Nephron (organoid): ENCODE data around the gene MACROD2.

Experiments used
- H3K27ac Mint-ChIP-seq, 3 experiments: 2 replicates each; pipeline ENCODE4 v1.8.0; 2020; ENCODE audit warnings: mixed read lengths in 3 of 3, mild to moderate bottlenecking in 2 of 3, moderate library complexity in 1 of 3
- H3K27me3 Mint-ChIP-seq: 2 replicates; pipeline ENCODE4 v1.8.0; 2021; ENCODE audit warnings: low read depth, mild to moderate bottlenecking, moderate library complexity, mixed read lengths
- H3K36me3 Mint-ChIP-seq: 2 replicates; pipeline ENCODE4 v1.8.0; 2020; ENCODE audit warnings: low read depth, mixed read lengths
- H3K4me1 Mint-ChIP-seq: 2 replicates; pipeline ENCODE4 v1.8.0; 2020; ENCODE audit warnings: mixed read lengths
- H3K4me3 Mint-ChIP-seq, 3 experiments: 2 replicates each; pipeline ENCODE4 v1.8.0; 2020; ENCODE audit warnings: mild to moderate bottlenecking in 3 of 3, mixed read lengths in 3 of 3, moderate library complexity in 2 of 3
- H3K9me3 Mint-ChIP-seq: 2 replicates; pipeline ENCODE4 v1.8.0; 2020; ENCODE audit warnings: mixed read lengths
- TF ChIP-seq, protein P1 (sequence below), 3 experiments: fragments of 200-600 bp; sonication (generic); IDR thresholded peaks; one replicate each; pipeline ENCODE4 v1.5.0; 2021; ENCODE audit warnings: antibody characterized with exemption in 3 of 3; ENCODE audit not compliant: unreplicated experiment in 3 of 3

MACROD2 gene

DNA sequence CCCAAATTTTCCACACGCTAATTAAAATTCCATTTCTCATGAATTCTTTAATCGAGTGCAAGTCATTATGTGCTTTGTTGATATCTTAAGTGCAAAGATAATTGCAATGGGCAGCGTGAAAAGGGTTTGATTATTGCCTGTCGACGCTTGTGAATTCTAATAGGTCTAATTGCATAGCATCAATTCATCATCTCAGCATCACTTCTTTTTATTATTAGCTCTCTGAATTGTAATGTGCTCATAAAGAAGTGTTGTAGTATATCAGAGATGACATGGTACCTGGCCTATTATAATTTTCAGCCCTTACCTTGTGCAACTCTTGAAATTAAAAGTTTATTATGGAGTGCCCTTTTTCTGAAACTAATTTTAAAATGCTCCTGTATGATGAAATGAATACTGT, 1208.9 kb downstream of the MACROD2 start:
- TF ChIP-seq, protein P1, sequence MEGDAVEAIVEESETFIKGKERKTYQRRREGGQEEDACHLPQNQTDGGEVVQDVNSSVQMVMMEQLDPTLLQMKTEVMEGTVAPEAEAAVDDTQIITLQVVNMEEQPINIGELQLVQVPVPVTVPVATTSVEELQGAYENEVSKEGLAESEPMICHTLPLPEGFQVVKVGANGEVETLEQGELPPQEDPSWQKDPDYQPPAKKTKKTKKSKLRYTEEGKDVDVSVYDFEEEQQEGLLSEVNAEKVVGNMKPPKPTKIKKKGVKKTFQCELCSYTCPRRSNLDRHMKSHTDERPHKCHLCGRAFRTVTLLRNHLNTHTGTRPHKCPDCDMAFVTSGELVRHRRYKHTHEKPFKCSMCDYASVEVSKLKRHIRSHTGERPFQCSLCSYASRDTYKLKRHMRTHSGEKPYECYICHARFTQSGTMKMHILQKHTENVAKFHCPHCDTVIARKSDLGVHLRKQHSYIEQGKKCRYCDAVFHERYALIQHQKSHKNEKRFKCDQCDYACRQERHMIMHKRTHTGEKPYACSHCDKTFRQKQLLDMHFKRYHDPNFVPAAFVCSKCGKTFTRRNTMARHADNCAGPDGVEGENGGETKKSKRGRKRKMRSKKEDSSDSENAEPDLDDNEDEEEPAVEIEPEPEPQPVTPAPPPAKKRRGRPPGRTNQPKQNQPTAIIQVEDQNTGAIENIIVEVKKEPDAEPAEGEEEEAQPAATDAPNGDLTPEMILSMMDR (IDR thresholded peaks at IDR 0.05; ENCODE audit: unreplicated experiment in 3 of 3): no peak
- Mint-ChIP-seq H3K27ac (no peak overlapping the region), H3K9me3 (peaks cover 13% of the 10 kb centered on the region), H3K36me3 (peaks cover 7% of the 10 kb centered on the region), H3K4me3 (no peak overlapping the region), H3K4me1 (peaks cover 4% of the 10 kb centered on the region), H3K27me3 (no peaks in the 10 kb centered on the region)

DNA sequence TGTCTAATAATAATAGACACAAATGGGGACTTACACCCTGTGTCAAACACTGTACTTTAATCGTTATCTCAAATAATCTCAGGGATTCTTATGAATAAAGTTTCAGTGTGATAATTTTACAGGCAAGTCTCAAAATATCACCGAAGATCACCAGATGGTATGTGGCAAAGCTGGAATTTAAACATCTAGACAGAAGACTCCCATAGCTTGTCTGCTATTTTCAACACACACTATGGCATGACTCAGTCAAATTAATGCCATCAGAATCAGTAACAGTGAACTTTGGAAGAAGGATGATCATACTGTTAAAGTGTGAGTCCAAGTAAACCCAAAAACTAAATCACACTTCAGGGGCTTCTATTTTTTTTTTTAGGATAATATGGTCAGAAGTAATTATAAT, 1209.7 kb downstream of the MACROD2 start:
- Mint-ChIP-seq H3K27me3 (no peaks in the 10 kb centered on the region), H3K9me3 (peaks cover 15% of the 10 kb centered on the region), H3K4me3 (no peak overlapping the region), H3K36me3 (peaks cover 7% of the 10 kb centered on the region), H3K4me1 (peaks cover 4% of the 10 kb centered on the region), H3K27ac (no peak overlapping the region)
- TF ChIP-seq, protein P1 (IDR thresholded peaks at IDR 0.05; ENCODE audit: unreplicated experiment in 3 of 3): no peak

DNA sequence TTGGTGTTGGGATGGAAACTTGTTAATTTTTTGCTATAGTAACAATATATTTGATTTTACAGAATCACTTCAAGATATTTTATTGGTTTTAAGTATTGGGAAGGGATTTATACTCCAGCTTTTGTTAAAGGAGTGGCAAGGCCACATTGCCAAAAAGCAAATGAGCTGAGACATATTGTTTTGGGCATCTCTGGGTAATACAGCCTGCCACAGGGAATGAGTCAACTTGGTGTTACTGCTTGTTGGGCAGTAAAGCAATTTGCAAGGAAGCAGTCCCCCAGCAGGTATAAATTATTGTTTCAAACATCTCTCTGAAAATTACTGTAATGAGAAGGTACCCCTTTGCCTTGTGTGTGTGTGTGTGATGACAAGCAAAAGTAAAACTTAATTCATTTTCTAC, 1210.4 kb downstream of the MACROD2 start:
- TF ChIP-seq, protein P1 (IDR thresholded peaks at IDR 0.05; ENCODE audit: unreplicated experiment in 3 of 3): no peak
- no peak overlapping the region for H3K4me3 Mint-ChIP-seq
- peaks cover 7% of the 10 kb centered on the region for H3K36me3 Mint-ChIP-seq
- peaks cover 15% of the 10 kb centered on the region for H3K9me3 Mint-ChIP-seq
- peaks cover 4% of the 10 kb centered on the region for H3K4me1 Mint-ChIP-seq
- no peaks in the 10 kb centered on the region for H3K27me3 Mint-ChIP-seq
- H3K27ac Mint-ChIP-seq: no peak overlapping the region

DNA sequence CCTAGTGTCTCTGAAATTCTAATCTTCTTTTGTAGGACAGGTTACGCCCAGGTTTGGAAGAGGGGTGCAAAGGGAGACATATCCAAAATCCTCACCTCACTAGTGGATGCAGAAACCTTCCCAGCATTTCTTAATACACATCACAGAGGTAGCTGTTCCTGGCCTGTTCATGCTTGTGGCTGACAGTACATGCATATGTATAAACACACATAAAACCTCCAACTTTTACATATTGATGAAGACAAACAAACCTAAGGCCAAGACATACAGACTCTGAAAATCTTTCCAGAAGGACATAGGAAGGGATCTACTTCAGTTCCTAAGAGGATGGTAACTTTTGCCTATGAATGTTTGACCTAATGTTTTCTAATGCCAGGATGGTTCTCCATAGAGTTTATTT, 1214.2 kb downstream of the MACROD2 start:
- Mint-ChIP-seq H3K36me3 (peaks cover 7% of the 10 kb centered on the region), H3K9me3 (peaks cover 18% of the 10 kb centered on the region), H3K27me3 (no peaks in the 10 kb centered on the region), H3K4me3 (no peak overlapping the region), H3K4me1 (peaks cover 4% of the 10 kb centered on the region), H3K27ac (no peak overlapping the region)
- TF ChIP-seq, protein P1 (IDR thresholded peaks at IDR 0.05; ENCODE audit: unreplicated experiment in 3 of 3): no peak

DNA sequence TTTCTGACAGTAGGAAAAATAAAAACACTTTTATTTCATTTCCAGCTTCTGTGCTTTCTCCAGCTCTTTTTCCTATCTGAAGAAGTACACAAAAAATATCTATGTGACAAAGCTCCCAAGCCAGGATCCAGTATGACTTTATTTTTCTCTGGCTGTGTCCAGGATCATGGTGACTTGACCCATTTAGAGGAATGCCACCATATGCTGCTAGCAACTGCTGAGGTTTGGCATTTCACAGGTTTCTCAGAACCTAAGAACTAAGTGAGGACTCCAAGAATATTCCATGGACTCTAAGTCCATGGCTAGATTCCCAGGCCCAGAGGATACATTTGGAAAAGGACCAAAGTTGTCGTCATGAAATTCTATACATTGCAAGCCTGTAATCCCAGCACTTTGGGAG, 1218.7 kb downstream of the MACROD2 start:
- Mint-ChIP-seq H3K4me3 (no peak overlapping the region), H3K4me1 (peaks cover 3% of the 10 kb centered on the region), H3K9me3 (peaks cover 15% of the 10 kb centered on the region), H3K36me3 (peaks cover 4% of the 10 kb centered on the region), H3K27ac (no peak overlapping the region), H3K27me3 (no peaks in the 10 kb centered on the region)
- TF ChIP-seq, protein P1 (IDR thresholded peaks at IDR 0.05; ENCODE audit: unreplicated experiment in 3 of 3): no peak

DNA sequence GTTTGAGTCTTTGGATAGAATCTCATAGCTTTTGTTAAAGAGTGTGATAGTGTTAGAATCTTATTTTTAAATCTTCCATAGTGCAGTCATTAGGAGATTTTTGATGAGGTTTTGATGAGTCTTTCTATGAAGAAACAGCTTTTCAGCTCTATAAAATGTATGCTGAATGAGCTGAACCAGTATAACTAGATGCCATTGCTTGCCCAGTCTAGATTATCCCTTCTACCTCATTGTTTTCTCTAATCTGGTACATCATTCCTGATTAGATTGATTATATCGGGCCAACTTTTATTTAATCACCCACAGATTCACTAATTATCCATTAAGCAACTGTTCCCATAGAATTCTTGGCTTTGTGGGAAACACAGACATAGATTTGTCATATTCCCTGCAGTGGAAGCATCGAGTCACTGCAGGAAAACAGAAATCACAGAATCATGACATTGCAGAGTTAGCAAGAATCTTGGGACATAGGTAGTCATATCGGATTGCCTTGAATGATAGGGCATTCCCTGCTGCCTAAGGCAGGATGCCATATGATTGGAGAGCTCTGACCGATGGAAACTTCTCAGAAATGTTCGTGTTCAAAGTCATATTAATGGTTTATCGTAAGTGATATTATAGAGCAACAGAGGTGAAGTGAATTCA, 1224.8 kb downstream of the MACROD2 start:
- H3K4me1 Mint-ChIP-seq: peaks cover 3% of the 10 kb centered on the region
- no peak overlapping the region for H3K4me3 Mint-ChIP-seq
- no peaks in the 10 kb centered on the region for H3K27me3 Mint-ChIP-seq
- H3K27ac Mint-ChIP-seq: no peak overlapping the region
- H3K9me3 Mint-ChIP-seq: peaks cover 6% of the 10 kb centered on the region
- H3K36me3 Mint-ChIP-seq: peaks cover 4% of the 10 kb centered on the region
- TF ChIP-seq, protein P1 (IDR thresholded peaks at IDR 0.05; ENCODE audit: unreplicated experiment in 3 of 3): no peak
